ENCODE data around the gene NELFA.

NELFA gene

GRCh38 chr4:1961563-1961962 is 47.2 kb downstream of the NELFA start:
- DNase-seq = no peak

- no peak for DNase-seq
Observed at GRCh38 chr4:1961038-1961437, 47.7 kb downstream of the NELFA start.

- no peak for DNase-seq
Observed at GRCh38 chr4:1960170-1960825, 48.5 kb downstream of the NELFA start.

GRCh38 chr4:1959104-1959384 is 49.7 kb downstream of the NELFA start:
- DNase-seq = no peak

GRCh38 chr4:1958276-1959103 is 50.3 kb downstream of the NELFA start:
- DNase-seq = no peak

GRCh38 chr4:1956631-1957030 is 52.1 kb downstream of the NELFA start:
- no peak for DNase-seq

GRCh38 chr4:1953335-1953734 is 55.4 kb downstream of the NELFA start:
- no peak for DNase-seq

- DNase-seq = no peak
Observed at GRCh38 chr4:1952719-1953118, 56.1 kb downstream of the NELFA start.

- DNase-seq = no peak
Observed at GRCh38 chr4:1952058-1952700, 56.6 kb downstream of the NELFA start.

GRCh38 chr4:1950369-1950768 is 58.4 kb downstream of the NELFA start:
- no peak for DNase-seq

- DNase-seq = no peak
Observed at GRCh38 chr4:1948892-1949436, 59.8 kb downstream of the NELFA start.

GRCh38 chr4:1948232-1948631 is 60.5 kb downstream of the NELFA start:
- no peak for DNase-seq

GRCh38 chr4:1945912-1946311 is 62.9 kb downstream of the NELFA start:
- no peak for DNase-seq

- DNase-seq = no peak
Observed at GRCh38 chr4:1945124-1945895, 63.5 kb downstream of the NELFA start.

- DNase-seq = no peak
Observed at GRCh38 chr4:1943928-1944327, 64.8 kb downstream of the NELFA start.

GRCh38 chr4:1940566-1940965 is 68.2 kb downstream of the NELFA start:
- no peak for DNase-seq

- DNase-seq = no peak
Observed at GRCh38 chr4:1939664-1940509, 68.9 kb downstream of the NELFA start.

- no peak for DNase-seq
Observed at GRCh38 chr4:1938027-1938426, 70.7 kb downstream of the NELFA start.

- no peak for DNase-seq
Observed at GRCh38 chr4:1937550-1937949, 71.2 kb downstream of the NELFA start.

GRCh38 chr4:1933700-1934099 is 75.1 kb downstream of the NELFA start:
- DNase-seq = no peak

- DNase-seq = no peak
Observed at GRCh38 chr4:1932736-1933135, 76.0 kb downstream of the NELFA start.

All from activated T-cell treated with anti-CD3 and anti-CD28 coated beads for 4 hours (primary cell).